GM19452 (cell line): Measurements from ENCODE around the gene VGF.
"Not testable (repeated sequence)": the region's sequence is repeated elsewhere in the genome, so short reads cannot be mapped to it uniquely, and the experiment has no call there.

Experiments
- ATAC-seq: cut with Tn5 transposase; IDR thresholded peaks from one replicate; pipeline ENCODE4 v1.9.1; 2021; ENCODE audit not compliant: unreplicated experiment

VGF gene

GRCh38 chr7:101120315-101120714 is 45.1 kb downstream of the VGF start:
- ATAC-seq, result no peak

- ATAC-seq, result no peak
These were observed 45.5 kb downstream of the VGF start for GRCh38 chr7:101119876-101120275.

- ATAC-seq, result no peak
These were observed 46.5 kb downstream of the VGF start for GRCh38 chr7:101118856-101119255.

- ATAC-seq, result no peak
These were observed 48.5 kb downstream of the VGF start for GRCh38 chr7:101116898-101117297.

GRCh38 chr7:101115215-101115614 is 50.2 kb downstream of the VGF start:
- ATAC-seq, result no peak

GRCh38 chr7:101114492-101114891 is 50.9 kb downstream of the VGF start:
- no peak for ATAC-seq

GRCh38 chr7:101113836-101114235 is 51.5 kb downstream of the VGF start:
- ATAC-seq, result no peak

GRCh38 chr7:101113140-101113539 is 52.2 kb downstream of the VGF start:
- ATAC-seq, result not testable (repeated sequence)
